Jurkat, Clone E6-1 (cell line): ENCODE data around the gene NLRP14. TPM values are rescaled to one million over a fixed set of nuclear protein-coding genes. Genes with fewer than 3 reads are reported as not detected.

ENCODE experiments used
- DNase-seq: peaks from one replicate; pipeline ENCODE4 v3.0.0-alpha.2; 2011; ENCODE audit warnings: low read depth, low spot score
- H3K4me3 ChIP-seq: 2 replicates; pipeline ENCODE4 v1.5.1; 2011; ENCODE audit warnings: mild to moderate bottlenecking, low read length, control low read depth, moderate library complexity
- polyA plus RNA-seq: library from polyadenylated mRNA; unstranded; fragments of >200 nt; gene quantifications from one replicate; pipeline ENCODE4 v1.2.1, GENCODE V29; 2012; ENCODE audit warnings: missing spikeins; ENCODE audit not compliant: insufficient read length, insufficient read depth

The NLRP14 gene
- not detected for polyA plus RNA-seq

- DNase-seq: no peak
- H3K4me3 ChIP-seq: no peak within 1 kb of the TSS
Observed at GRCh38 chr11:7020183-7020917, at the start of gene NLRP14, which contains the start of gene ZNF214. Gene NLRP14, plus strand, starts transcription at chr11:7020479. Its CDS starts 18,108 bp downstream, at chr11:7038587. Gene ZNF214, minus strand, starts transcription at chr11:7020346. Its CDS starts 17,511 bp downstream, at chr11:7002835.

GRCh38 chr11:6979365-6979764, 40.9 kb upstream of the NLRP14 start:
- no peak for DNase-seq

GRCh38 chr11:6986487-6986886, 33.8 kb upstream of the NLRP14 start:
- no peak overlapping the region for H3K4me3 ChIP-seq
- DNase-seq: no peak

More at GRCh38 chr11:6979365-6979764, 40.9 kb upstream of the NLRP14 start:
- no peak overlapping the region for H3K4me3 ChIP-seq

- no peak overlapping the region for H3K4me3 ChIP-seq
- DNase-seq: no peak
Observed at GRCh38 chr11:6988506-6988905, 31.8 kb upstream of the NLRP14 start.

GRCh38 chr11:6991227-6991626, 29.1 kb upstream of the NLRP14 start:
- H3K4me3 ChIP-seq: no peak overlapping the region
- no peak for DNase-seq

GRCh38 chr11:6992026-6992425, 28.3 kb upstream of the NLRP14 start:
- no peak overlapping the region for H3K4me3 ChIP-seq
- DNase-seq: no peak

- no peak overlapping the region for H3K4me3 ChIP-seq
- no peak for DNase-seq
Observed at GRCh38 chr11:6992457-6993417, 27.5 kb upstream of the NLRP14 start.

- H3K4me3 ChIP-seq: no peak overlapping the region
- DNase-seq: no peak
Observed at GRCh38 chr11:6995703-6996102, 24.6 kb upstream of the NLRP14 start.

- DNase-seq: no peak
- H3K4me3 ChIP-seq: no peak overlapping the region
Observed at GRCh38 chr11:7004482-7004881, 15.8 kb upstream of the NLRP14 start.

- no peak overlapping the region for H3K4me3 ChIP-seq
- no peak for DNase-seq
Observed at GRCh38 chr11:7014118-7014517, 6.2 kb upstream of the NLRP14 start.

GRCh38 chr11:7016011-7016410, 4.3 kb upstream of the NLRP14 start:
- DNase-seq: no peak
- no peak overlapping the region for H3K4me3 ChIP-seq

- DNase-seq: no peak
- H3K4me3 ChIP-seq: no peak overlapping the region
Observed at GRCh38 chr11:7019500-7020182, 638 bp upstream of the NLRP14 start.

- H3K4me3 ChIP-seq: no peak overlapping the region
- DNase-seq: no peak
Observed at GRCh38 chr11:7021318-7021717, 1.0 kb downstream of the NLRP14 start.

GRCh38 chr11:7028141-7028540, 7.9 kb downstream of the NLRP14 start:
- DNase-seq: no peak

GRCh38 chr11:7030836-7031235, 10.6 kb downstream of the NLRP14 start:
- no peak for DNase-seq
- H3K4me3 ChIP-seq: no peak overlapping the region

More at GRCh38 chr11:7028141-7028540, 7.9 kb downstream of the NLRP14 start:
- H3K4me3 ChIP-seq: no peak overlapping the region

GRCh38 chr11:7031471-7031871, 11.2 kb downstream of the NLRP14 start:
- DNase-seq: peak; percentile 1
- no peak overlapping the region for H3K4me3 ChIP-seq

- H3K4me3 ChIP-seq: no peak overlapping the region
- DNase-seq: no peak
Observed at GRCh38 chr11:7032692-7033091, 12.4 kb downstream of the NLRP14 start.

- DNase-seq: no peak
Observed at GRCh38 chr11:7034019-7034418, 13.7 kb downstream of the NLRP14 start.

GRCh38 chr11:7046474-7047175, 26.3 kb downstream of the NLRP14 start:
- no peak for DNase-seq
- H3K4me3 ChIP-seq: no peak overlapping the region

More at GRCh38 chr11:7034019-7034418, 13.7 kb downstream of the NLRP14 start:
- no peak overlapping the region for H3K4me3 ChIP-seq
